Fibroblast of mammary gland (primary cell): ENCODE data around the gene OR6K2.

Experiments
- DNase-seq: peaks from one replicate; pipeline ENCODE4 v3.0.0-alpha.2; 2010; ENCODE audit warnings: low read depth
- H3K4me3 ChIP-seq: 2 replicates; pipeline ENCODE4 v1.5.1; 2011; ENCODE audit warnings: low read depth, mild to moderate bottlenecking, low read length, moderate library complexity; ENCODE audit not compliant: control insufficient read depth
- TF ChIP-seq, protein P1 (sequence below): conservative IDR thresholded peaks from 2 replicates; pipeline ENCODE4 v1.5.1; 2011; ENCODE audit warnings: low read depth, low read length, inconsistent platforms; ENCODE audit not compliant: control insufficient read depth, insufficient read depth

The OR6K2 gene

DNA sequence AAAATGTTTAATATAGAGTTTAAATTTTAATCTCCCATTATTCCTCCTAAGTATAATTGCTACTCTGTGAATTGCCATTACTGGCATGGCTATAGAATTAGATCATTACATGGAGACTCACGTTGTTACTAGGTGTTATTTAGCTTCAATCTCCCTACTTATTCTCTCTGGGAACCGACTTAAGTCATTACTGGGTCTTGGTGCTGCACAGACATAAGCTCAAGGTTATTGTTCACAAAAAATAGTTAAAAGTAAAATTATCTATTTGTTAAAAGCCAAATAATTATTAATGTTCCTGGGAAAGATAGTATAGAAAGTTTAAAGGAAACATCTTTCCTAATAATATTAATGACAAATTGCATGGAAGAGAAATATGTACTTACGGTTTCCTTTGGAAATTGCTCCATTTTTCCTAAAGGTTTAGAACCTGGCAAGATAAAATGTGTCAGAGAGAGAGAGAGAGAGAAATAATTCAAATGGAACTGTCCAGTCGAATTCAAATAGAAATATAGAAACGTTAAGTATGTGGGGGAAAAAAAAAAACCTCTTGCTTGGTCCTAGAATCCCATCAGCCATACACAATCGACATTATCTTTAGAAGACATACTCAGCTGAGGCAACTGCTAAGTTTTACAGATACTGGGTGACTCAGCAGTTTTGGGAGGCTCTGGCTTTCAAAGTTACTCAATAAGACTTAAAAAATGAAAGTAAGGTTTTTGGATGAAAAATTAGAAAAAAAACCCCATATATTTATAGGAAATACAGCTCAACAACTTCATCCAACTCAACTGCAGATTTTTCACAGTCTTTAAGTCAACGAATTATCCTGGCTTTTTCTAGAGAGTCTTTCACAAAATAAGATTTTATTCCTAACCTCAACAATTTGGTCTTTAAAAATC is 14.1 kb downstream of the OR6K2 start, which contains the start of gene SPTA1:
TSS of gene SPTA1 (minus strand) at position 605 of the 899 bp plus-strand sequence. CDS start at position 407, 198 bp downstream.
- no peak within 1 kb of the TSS for H3K4me3 ChIP-seq
- DNase-seq, result peak; percentile 12
- TF ChIP-seq, protein P1, sequence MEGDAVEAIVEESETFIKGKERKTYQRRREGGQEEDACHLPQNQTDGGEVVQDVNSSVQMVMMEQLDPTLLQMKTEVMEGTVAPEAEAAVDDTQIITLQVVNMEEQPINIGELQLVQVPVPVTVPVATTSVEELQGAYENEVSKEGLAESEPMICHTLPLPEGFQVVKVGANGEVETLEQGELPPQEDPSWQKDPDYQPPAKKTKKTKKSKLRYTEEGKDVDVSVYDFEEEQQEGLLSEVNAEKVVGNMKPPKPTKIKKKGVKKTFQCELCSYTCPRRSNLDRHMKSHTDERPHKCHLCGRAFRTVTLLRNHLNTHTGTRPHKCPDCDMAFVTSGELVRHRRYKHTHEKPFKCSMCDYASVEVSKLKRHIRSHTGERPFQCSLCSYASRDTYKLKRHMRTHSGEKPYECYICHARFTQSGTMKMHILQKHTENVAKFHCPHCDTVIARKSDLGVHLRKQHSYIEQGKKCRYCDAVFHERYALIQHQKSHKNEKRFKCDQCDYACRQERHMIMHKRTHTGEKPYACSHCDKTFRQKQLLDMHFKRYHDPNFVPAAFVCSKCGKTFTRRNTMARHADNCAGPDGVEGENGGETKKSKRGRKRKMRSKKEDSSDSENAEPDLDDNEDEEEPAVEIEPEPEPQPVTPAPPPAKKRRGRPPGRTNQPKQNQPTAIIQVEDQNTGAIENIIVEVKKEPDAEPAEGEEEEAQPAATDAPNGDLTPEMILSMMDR, result no peak

DNA sequence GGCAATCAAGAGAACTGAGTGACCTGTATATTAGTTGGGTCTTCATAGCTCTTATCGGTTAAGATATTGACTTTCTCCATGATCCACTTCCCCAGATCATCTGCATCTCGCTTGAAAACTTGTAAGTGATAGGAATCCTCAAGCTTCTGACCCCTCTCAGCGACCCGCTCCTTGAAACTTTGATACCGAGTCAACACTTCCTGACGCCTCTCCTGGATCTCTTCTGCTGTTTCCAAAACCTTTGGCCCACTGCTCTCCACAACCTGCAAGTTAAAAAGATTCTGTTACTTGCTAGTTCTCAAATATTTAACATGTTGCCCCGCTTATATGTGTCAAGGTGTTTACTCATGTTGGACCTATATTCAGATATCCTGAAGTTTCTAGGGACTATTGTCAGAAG is 15.4 kb downstream of the OR6K2 start:
- no peak for DNase-seq
- no peak overlapping the region for H3K4me3 ChIP-seq
- TF ChIP-seq, protein P1, result no peak

DNA sequence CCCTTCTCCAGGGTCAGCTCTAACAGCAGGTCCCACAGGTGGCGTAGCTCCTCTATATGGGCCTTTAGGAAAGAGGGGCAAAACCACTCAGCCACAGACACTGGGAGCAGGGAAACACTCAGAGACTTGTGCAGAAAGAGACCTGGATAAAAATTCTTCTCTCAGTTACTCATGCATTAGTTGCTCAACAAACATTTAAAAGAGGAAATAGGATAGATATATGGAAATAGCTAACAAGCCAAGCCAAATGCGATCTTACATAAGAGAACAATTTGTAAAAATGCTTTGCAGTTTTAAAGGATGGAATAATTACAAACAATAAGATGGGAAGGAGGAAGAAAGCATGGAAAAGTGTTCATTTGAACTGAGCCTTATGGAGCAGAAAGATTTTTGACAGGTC is 18.8 kb downstream of the OR6K2 start:
- TF ChIP-seq, protein P1, result no peak
- DNase-seq, result no peak

DNA sequence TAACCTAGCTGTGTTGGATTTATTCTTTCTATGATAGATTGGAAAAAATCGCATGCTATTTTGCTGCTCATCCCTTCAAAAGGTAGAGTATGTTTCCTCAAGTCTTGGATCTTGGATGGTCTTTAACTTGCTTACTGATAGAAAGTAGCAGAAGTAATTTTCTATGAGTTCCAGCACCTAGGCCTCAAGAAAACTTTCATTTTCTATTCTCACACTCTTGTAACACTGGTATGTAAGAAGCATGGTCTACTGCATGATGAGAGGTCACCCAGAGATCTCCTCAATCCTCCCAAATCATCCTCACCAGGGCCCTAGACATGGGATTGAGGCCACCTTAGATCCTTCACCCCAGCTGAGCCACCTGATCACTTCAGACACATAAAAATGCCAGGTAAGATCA is 21.2 kb downstream of the OR6K2 start:
- no peak overlapping the region for H3K4me3 ChIP-seq
- no peak for DNase-seq
- TF ChIP-seq, protein P1, result no peak

More for the DNA sequence above, 18.8 kb downstream of the OR6K2 start:
- H3K4me3 ChIP-seq, result no peak overlapping the region

DNA sequence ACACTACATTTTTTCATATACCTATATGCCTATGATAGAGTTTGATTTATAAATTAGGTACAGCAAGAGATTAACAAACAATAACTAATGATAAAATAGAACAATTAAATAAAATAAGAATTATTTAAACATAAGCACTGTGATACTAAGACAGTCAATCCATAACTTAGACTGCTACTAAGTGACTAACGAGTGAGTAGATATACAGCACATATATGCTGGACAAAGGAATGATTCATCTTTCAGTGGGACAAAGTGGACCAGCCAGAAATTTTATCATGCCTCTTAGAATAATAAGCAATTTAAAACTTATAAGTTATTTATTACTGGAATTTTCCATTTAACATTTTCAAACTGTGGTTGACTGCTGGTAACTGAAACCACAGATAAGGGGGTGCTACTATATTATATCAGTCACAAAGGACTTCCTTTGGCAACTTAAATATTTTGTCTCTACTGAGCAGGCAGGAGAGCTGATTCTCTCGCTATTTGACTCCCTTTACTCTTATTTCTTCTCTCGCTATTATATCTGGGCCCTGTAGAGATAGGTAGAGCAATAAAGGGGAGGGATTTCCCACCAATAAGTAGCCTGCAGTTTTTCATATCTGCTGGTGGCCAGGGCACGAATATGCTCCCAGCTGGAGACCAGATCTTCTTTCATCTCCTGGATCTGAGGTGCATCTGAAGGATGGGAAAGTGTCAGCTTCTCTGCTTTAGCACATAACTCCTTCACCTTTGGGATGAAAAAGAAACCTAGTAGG is 24.7 kb downstream of the OR6K2 start:
- DNase-seq, result no peak
- no peak overlapping the region for H3K4me3 ChIP-seq
- TF ChIP-seq, protein P1, result no peak

DNA sequence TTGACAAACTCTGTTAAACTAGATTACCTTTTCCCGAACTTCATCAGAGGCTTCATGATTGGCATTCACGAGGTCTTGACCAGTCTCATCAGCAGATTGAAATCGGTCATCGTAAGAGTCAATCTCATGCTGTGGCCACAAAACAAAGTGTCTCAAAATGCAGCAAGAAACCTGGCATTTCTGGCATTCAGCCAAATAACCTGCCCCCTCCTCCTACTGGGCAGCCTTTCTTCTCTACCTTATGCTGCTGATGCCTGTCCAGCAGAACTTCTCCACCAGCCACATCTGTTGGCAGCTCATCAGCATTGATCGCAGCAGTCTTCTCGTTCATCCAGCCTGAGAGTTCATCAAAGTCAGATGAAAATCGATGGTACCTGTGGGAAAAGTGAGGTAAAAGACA is 26.1 kb downstream of the OR6K2 start:
- DNase-seq, result no peak
- TF ChIP-seq, protein P1, result no peak
- H3K4me3 ChIP-seq, result no peak overlapping the region
